LNCAP (cell line): ENCODE measurements around the gene BBIP1.

Experiments used
- CTCF ChIP-seq: fragments of 450-650 bp; IDR thresholded peaks from 2 replicates; pipeline ENCODE4 v1.5.1; 2017; ENCODE audit warnings: mild to moderate bottlenecking

Gene BBIP1

GRCh38 chr10:110910138-110910537 is 8.8 kb downstream of the BBIP1 start:
- no peak for TF ChIP-seq CTCF

GRCh38 chr10:110903280-110904278 is 15.4 kb downstream of the BBIP1 start:
- no peak for TF ChIP-seq CTCF

GRCh38 chr10:110901954-110902819 is 16.8 kb downstream of the BBIP1 start:
- no peak for TF ChIP-seq CTCF

- TF ChIP-seq CTCF, result no peak
Observed at GRCh38 chr10:110900983-110901382, 18.0 kb downstream of the BBIP1 start.

GRCh38 chr10:110898391-110898790 is 20.6 kb downstream of the BBIP1 start:
- TF ChIP-seq CTCF, result no peak

- TF ChIP-seq CTCF, result no peak
Observed at GRCh38 chr10:110897184-110897583, 21.8 kb downstream of the BBIP1 start.

- TF ChIP-seq CTCF, result peak; percentile 64
Observed at GRCh38 chr10:110893559-110894179, 25.3 kb downstream of the BBIP1 start.
